GM18868 (cell line): ENCODE data around the gene KLHL17.
"Not testable (repeated sequence)": the region's sequence is repeated elsewhere in the genome, so short reads cannot be mapped to it uniquely, and the experiment has no call there.

Experiments used
- ATAC-seq: cut with Tn5 transposase; IDR thresholded peaks from one replicate; pipeline ENCODE4 v1.9.1; 2021; ENCODE audit warnings: mild to moderate bottlenecking, moderate library complexity; ENCODE audit not compliant: unreplicated experiment

The KLHL17 gene

DNA sequence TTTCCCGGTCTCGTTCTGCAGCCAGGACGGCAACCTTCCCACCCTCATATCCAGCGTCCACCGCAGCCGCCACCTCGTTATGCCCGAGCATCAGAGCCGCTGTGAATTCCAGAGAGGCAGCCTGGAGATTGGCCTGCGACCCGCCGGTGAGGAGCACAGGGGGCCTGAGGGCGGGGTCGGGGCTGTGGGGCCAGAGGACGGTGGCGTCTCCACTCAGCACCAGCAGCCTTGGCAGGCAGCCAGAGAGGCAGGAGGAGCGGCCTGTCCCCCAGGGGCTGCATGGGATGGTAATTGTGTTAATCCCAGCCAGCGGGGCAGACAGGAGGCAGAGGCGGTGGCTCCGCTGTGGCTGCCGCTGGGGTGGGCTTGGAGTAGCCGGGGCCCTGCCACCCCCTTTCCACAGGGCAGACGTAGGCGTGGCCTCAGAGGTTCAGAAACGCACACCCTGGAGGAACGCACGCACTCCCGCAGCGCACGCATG lies 24.6 kb upstream of the KLHL17 start:
- ATAC-seq, result no peak

DNA sequence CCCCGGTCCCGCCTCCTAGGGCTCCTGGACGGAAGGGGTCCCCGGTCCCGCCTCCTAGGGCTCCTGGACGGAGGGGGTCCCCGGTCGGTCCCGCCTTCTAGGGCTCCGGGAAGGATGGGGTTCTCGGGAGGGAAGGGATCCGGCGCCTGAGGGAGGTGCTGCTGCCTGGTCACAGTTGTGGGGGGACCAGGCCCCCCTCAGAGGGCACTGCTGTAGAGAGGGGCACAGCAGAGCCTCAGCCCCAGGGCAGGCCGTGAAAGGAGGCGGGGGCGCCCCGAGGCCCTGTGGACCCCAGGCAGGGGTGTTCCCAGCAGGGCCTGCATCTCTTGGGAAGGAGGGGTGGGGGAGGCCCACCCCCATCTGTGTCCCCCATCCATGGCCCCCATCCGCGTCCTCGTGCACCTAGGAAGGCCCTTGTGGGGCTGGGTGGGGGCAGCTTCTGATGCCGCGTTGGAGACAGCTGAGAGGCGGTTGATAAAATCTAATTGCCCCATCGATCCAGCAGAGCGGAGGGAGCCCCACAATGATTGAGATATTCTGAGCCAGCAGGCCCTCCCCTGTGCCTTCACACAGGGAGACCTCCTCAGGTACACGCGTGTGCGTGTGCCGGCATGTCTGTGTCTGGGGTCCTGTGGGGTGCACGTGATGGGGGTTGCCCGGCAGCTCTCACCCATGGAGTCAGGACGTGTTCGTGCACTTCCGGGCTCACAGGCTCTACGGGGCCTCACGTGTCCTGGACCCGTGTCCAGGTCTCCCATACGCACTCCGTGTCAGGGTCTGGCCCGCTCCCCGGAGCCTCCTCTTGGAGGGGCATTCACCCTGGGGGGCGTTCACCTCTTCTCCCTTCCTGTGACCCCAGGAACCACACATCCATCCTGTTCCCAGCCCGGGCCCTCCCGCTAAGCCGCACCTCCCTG lies 23.8 kb upstream of the KLHL17 start:
- ATAC-seq, result no peak

GRCh38 chr1:937521-937920 lies 22.9 kb upstream of the KLHL17 start:
- no peak for ATAC-seq

DNA sequence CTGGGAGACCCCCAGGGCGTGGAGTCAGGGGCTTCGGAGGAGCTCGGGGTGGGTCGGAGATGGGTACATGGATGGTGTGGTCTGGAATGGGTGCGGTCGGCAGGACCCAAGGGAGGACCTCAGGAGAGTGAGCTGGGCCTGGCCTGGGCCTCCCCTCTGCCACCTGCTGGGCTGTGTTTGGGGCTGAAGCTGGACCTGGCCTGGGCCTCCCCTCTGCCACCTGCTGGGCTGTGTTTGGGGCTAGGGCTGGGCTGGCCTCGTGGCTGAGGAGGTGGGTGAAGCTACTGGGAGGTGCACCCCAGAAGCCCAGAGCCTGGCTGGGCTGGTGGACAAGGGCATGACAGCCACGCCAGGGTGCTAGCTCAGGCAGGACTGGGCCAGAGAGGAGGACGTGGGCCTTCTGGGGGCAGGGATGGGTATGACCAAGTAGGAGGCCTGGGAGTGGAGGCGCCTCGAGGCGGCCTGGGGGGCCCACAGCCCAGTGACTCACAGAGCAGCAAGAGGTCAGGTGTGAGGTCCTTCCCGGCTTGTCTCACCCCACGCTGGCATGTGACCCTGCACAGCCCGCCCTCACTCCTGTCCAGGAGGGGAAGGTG lies 22.2 kb upstream of the KLHL17 start:
- ATAC-seq, result no peak

- ATAC-seq, result no peak
Observed at GRCh38 chr1:938711-939489, 21.5 kb upstream of the KLHL17 start.

DNA sequence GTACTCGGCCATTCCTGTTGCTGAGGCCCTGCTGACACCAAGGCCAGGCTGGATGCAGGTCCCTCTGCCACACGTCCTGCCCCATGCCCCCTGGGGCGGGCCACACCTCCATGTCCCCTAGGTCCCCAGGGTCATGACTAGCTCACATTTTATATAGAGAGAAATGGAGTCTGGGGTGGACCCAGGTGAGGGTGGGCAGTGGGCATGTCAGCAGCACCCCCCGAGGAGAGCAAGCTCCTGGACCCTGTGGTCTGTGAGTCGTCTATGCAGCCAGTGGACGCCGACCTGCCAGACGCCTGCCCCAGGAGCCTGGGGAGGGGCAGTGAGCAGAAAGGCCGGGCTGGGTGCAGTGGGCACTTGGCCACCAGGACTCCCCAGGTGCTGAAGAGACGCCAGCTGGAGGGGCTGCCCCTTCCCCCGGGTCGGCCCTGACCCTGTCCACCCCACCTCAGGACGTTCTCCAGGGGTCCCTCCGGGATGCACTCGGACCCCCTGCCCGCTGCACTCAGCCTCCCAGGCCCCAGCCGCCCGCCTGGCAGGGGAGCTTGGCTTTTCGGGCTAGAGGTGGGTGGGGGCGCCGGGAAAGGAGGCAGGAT lies 20.8 kb upstream of the KLHL17 start:
- no peak for ATAC-seq

DNA sequence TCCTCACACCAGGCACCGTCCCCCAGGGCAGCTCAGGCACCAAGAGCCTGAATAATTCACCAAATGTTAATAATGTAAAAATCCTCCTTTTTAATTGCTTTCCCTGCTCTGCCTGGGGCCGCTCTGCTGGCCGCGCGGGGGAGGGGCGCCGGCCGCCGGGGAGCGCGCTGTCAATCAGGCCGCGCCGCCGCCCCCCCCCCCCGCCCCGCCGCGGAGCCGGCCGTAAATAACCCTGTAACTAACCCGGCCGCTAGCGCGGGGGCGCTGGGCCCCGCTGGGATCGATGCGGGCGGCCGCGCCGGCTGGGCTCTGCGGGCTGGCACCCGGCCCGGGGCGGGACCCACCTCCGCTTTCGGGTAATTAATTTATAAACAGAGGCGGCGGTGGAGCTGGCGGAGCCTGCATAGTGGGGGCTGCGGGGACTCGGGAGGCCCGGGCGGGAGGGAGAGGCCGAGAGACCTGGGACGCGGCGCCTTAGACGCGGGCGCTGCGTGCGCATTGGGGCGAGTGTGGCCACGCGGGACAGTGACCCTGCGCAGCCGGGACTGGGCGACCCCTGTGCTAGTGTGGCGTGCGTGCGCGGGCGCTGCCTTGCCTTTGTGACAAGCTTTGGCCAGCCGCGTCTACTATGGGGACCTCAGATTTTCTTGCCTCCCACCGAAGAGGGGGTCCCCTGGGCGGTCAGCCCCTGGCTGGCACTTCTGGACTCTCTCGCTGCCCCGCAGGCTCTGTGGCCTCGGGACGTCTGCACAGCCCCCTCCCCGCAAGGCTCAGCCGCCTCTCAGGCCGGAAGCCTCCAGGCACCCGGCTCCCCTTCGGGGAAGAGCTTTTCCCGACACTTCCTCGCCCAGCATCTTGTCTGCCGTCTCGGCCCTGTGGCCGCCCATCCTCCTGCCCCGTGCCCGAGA lies 20.0 kb upstream of the KLHL17 start:
- no peak for ATAC-seq

GRCh38 chr1:941015-941587 lies 19.3 kb upstream of the KLHL17 start:
- ATAC-seq, result no peak

DNA sequence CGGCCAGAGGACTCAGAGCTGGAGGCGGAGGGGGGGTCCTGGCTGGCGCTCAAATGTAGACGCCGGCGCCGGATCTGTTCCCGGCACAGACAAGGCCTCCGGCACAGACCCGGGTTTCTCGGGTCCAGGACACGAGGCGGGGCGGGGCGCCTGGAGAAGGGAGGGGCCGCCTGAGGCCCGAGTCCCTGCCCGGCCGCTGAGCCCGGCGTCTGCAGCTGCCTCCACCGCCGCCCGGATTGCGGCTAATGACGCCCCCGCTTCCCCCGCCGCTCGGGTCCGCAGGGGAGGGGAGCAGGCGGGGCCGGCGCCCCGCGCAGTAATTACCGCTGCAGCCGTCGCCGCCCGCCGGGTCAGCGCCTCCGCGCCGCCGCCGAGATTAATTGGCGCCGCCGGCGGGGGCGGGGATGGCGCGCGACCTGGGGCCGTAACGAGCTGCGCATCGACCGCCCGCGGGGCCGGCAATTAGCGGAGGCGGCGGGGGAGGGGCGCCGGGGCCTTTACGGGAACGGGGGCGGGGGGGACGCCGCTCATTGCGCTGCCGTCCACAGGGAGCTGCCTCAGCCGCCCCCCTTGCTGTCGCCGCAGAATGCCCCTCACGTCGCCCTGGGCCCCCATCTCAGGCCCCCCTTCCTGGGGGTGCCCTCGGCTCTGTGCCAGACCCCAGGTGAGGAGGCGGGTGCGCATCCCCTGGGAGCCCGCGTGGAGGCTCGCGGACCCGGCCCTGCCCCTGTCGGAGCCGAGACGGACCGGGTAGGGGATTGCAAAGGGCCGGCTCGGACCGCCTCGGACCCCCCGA lies 18.6 kb upstream of the KLHL17 start:
- no peak for ATAC-seq

DNA sequence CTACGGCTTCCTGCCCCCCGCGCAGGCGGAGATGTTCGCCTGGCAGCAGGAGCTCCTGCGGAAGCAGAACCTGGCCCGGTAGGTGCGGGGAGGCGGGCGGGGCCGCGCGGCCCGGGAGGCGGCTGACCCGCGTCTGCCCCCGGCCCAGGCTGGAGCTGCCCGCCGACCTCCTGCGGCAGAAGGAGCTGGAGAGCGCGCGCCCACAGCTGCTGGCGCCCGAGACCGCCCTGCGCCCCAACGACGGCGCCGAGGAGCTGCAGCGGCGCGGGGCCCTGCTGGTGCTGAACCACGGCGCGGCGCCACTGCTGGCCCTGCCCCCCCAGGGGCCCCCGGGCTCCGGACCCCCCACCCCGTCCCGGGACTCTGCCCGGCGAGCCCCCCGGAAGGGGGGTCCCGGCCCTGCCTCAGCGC lies 18.0 kb upstream of the KLHL17 start:
- ATAC-seq, result no peak

GRCh38 chr1:942864-943533 lies 17.4 kb upstream of the KLHL17 start:
- ATAC-seq, result no peak

GRCh38 chr1:943545-944340 lies 16.6 kb upstream of the KLHL17 start:
- no peak for ATAC-seq

GRCh38 chr1:944341-945325 lies 15.8 kb upstream of the KLHL17 start:
- no peak for ATAC-seq

DNA sequence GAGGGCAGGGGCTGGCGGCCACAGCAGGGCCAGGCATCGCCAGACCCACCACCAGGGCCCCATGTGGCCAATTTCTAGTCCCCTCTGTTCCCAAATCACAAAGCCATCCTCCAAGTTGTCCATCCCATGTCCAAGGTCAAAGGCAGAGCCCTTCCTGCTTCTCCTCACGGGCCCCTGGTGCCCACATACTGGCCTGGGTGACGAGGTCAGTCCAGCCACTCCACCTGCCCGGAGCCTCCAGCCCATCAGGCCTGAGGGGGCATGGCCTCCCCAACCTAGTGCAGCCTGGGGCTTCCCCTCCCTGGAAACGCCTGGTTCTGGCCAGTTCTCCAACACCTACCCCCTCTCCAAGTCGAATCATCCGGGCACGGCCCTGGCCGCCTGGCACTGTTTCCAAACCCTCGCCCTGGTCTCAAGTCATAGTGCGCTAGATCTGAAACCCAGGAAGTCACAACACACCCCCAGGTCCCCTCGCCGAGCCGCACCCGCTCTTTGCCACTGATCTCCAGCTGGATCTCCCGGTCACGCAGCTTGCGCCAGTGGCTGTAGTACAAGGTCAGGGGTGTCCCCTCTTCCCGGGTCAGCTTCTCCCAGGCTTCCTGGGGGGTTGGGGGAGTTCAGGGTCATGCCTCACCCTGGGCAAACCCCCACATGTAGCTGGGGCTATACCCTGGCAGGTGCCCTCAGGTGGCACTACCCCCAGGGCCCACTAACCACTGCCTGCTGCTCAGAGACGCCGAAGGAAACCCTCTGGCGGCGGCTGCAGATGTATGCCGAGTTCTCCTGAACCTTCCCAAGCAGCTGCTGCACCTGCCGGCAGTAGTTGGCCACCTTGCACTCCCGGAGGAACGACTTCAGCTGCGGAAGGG lies 14.5 kb upstream of the KLHL17 start:
- no peak for ATAC-seq

GRCh38 chr1:946811-947210 lies 13.6 kb upstream of the KLHL17 start:
- not testable (repeated sequence) for ATAC-seq
